NCI-H748 treated with DMSO at 0.1 percent for 48 hours (cell line): ENCODE data around the gene NKPD1.

Experiments
- DNase-seq: peaks from one replicate; lab custom pipeline; 2025; lab: John Stamatoyannopoulos, UW

The NKPD1 gene

DNA sequence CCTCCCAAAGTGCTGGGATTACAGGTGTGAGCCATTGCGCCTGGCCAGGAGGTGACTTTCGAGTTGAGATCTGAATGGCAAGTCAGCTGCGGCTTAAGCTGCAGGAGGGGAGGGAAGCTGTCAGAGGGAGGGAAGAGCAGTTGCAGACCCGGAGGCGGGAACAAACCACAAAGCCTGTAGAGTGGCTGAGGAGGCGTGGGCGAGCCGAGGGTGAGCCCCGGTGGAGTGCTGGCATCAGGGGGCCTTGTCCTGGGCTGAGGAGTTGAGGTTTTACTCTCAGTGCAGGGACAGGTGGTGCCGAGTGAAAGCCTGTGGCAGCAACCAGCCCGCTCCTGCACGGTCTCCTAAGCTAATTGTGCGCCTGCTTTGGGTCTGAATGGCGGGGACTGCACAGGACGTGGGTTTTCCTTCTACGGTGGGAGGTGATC, 43.6 kb downstream of the NKPD1 start:
- DNase-seq: no peak

DNA sequence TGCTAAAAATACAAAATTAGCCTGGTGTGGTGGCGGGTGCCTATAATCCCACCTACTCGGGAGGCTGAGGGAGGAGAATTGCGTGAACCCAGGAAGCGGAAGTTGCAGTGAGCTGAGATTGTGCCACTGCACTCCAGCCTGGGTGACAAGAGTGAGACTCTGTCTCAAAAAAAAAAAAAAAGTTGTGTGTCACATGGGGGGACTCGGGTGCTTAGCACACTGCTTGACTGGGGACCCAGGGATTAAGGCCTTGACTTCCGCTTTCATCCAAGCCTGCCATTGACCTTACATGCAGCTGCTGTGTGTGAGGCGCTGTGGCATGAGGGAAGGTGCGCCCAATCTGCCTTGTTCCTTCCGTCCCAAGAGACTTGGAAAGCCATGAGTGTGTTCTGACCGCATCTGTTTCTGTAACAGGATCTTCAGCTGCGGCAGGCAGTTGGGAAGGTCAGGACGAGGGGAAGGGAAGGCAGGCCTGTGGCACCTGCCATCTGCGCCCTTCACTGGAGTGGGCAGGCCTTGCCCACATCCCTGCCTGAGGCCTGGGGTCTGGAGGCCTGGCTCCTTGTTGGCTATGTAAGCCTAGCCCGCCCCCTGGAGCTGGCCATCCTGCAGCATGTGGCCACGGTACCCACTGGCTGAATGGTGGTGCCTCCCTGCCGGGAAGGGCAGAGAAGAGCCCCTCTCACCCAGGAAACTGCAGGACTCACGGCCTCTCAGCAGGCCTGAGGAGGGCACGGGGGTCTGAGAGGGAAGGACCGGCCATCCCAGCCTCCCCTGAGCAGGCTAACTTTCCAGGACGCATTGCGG, 44.8 kb downstream of the NKPD1 start:
- DNase-seq: no peak

DNA sequence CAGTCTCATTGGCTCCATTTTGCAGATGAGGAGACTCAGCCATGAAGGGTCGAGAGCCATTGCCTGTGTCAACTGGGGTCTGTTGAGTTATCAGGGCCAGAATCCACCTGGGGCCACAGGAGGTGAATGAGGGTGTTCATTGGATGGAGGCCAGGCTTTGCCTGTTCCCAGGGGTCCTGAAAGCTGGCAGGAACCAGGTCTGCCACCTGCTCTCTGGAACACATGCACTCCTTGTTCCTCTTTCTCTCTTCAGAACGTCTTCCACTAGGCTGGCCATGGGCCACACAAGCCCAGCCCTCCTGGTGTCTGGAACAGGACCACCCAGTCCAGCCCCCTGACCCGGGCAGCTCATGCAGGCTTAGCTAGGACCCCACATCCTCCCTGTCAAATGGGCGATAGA, 46.7 kb downstream of the NKPD1 start:
- no peak for DNase-seq

DNA sequence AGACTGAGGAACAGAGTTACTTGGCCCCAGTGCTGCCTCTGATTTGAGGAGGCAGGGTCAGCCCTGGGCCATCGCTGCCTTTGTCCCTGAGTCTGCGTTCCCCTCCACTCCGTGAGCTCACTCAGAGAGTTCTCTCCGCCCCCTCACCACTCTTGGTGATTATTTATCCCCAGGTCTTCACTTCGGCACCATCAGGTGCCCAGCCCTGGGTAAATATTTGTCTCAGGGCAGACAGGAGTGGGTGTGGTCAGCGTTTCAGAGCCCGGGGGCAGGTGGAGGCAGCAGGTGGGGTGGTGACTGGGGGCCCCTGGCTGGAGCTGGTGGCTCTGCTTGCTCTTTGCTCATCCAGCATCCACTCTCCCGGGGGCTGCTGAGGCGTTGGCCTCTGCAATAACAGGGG, 47.2 kb downstream of the NKPD1 start:
- peak; percentile 99 for DNase-seq

DNA sequence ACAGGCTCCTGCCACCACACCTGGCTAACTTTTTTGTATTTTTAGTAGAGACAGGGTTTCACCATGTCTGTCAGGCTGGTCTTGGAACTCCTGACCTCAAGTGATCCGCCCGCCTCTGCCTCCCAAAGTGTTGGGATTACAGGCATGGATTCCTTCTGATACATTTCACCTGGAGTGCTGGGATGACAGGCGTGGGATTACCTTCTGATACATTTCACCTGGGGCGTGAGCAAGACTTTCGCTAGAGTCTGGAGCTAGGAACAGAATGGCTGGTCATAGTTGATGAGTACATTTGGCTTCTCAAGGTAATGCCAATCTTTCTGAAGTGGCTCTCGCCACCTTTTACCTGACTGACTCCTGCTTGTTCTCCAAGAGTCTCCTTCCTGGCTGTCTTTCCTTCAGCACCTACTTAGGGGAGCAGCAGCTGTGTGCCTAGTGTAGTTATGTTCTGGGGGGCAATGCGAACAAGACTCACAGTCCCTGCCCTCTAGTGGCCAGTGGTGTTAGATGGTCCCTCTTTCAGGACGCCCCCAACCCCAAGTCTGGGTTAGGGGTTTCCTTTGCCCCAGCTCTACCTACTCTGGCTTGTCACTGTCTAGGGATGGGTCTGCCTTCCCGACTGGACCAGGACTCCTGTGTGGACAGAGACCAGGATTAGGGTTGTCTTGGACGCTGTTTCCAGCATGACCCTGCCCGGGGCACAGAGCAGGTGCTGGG, 48.5 kb downstream of the NKPD1 start:
- no peak for DNase-seq
